Caco-2 (cell line): ENCODE measurements around the gene PHAX. TPM values are rescaled to one million over a fixed set of nuclear protein-coding genes. Genes with fewer than 3 reads are reported as not detected.

ENCODE experiments used
- BruUV-seq: library from RNA; stranded (reverse); fragments of 400-500 nt; replicated peaks from 2 replicates; lab custom pipeline; 2021; lab: Mats Ljungman, UMichigan
- CTCF ChIA-PET: fragments of 300-600 bp; sonication (Branson Sonifier 250); formaldehyde crosslinking; loops from one replicate; lab custom pipeline; 2022; ENCODE audit warnings: antibody characterized with exemption; lab: Charles Lee
- POLR2A ChIA-PET: fragments of 300-600 bp; sonication (Branson Sonifier 250); formaldehyde crosslinking; loops from one replicate; lab custom pipeline; 2022; ENCODE audit warnings: antibody characterized with exemption; lab: Charles Lee
- DNase-seq, 2 experiments: peaks; one replicate each; pipeline versions ENCODE4 v3.0.0 to v3.0.0-alpha.2; 2020 to 2022
- H3K27me3 ChIP-seq: replicated peaks from 2 replicates; pipeline ENCODE4 v1.6.0; 2011; ENCODE audit warnings: low read length; ENCODE audit not compliant: control insufficient read depth, insufficient read depth
- H3K36me3 ChIP-seq: 2 replicates; pipeline ENCODE4 v1.5.1; 2011; ENCODE audit warnings: low read length; ENCODE audit not compliant: control insufficient read depth, insufficient read depth
- H3K4me1 ChIP-seq: fragments of 250-450 bp; sonication (Bioruptor Pico); 2 replicates; pipeline ENCODE4 v1.5.1; 2020; ENCODE audit warnings: mild to moderate bottlenecking
- H3K4me3 ChIP-seq: 2 replicates; pipeline ENCODE4 v1.5.1; 2011; ENCODE audit warnings: low read depth, mild to moderate bottlenecking, control low read depth, low read length
- H3K9me3 ChIP-seq: fragments of 250-450 bp; sonication (Bioruptor Pico); 2 replicates; pipeline ENCODE4 v1.5.1; 2020; ENCODE audit warnings: mild to moderate bottlenecking, moderate library complexity
- H3K27ac Mint-ChIP-seq: one replicate; pipeline ENCODE4 v1.8.0; 2022; ENCODE audit warnings: mixed read lengths; ENCODE audit not compliant: unreplicated experiment
- H3K27me3 Mint-ChIP-seq: one replicate; pipeline ENCODE4 v1.8.0; 2022; ENCODE audit warnings: mixed read lengths; ENCODE audit not compliant: insufficient read depth, unreplicated experiment
- H3K36me3 Mint-ChIP-seq: one replicate; pipeline ENCODE4 v1.8.0; 2022; ENCODE audit warnings: mild to moderate bottlenecking, mixed read lengths; ENCODE audit not compliant: insufficient read depth, unreplicated experiment
- H3K4me1 Mint-ChIP-seq: one replicate; pipeline ENCODE4 v1.8.0; 2022; ENCODE audit warnings: low read depth, mixed read lengths; ENCODE audit not compliant: unreplicated experiment
- H3K4me3 Mint-ChIP-seq: one replicate; pipeline ENCODE4 v1.8.0; 2022; ENCODE audit warnings: mild to moderate bottlenecking, moderate library complexity, mixed read lengths; ENCODE audit not compliant: unreplicated experiment
- H3K9me3 Mint-ChIP-seq: one replicate; pipeline ENCODE4 v1.8.0; 2022; ENCODE audit warnings: mixed read lengths; ENCODE audit not compliant: unreplicated experiment
- CTCF ChIP-seq, 2 experiments: fragments of 200-600 bp in 1 of 2; IDR thresholded peaks; 1 replicate in 1 of 2; 2 replicates in 1 of 2; pipeline versions ENCODE4 v1.5.1 to v1.8.0; 2011 to 2022; ENCODE audit warnings: antibody characterized with exemption in 1 of 2, control low read depth in 1 of 2, inconsistent platforms in 1 of 2, low read depth in 1 of 2, low read length in 1 of 2, mild to moderate bottlenecking in 1 of 2, moderate library complexity in 1 of 2; ENCODE audit not compliant: insufficient read depth in 1 of 2, severe bottlenecking in 1 of 2, unreplicated experiment in 1 of 2
- intact Hi-C: fragments of 100-400 bp; cut with micrococcal nuclease; formaldehyde crosslinking; loops from one replicate; pipeline ENCODE4 v1.10.0; 2022; ENCODE audit not compliant: unreplicated experiment
- total RNA-seq: library from RNA; stranded (reverse); gene quantifications from 2 replicates; pipeline ENCODE4 v1.2.3, GENCODE V29; 2022

PHAX gene
- total RNA-seq, 1 experiment from 2014 or later = 38.7 TPM

GRCh38 chr5:126603402-126603991 is 2.8 kb downstream of the PHAX start:
- peaks cover 71% of the 10 kb centered on the region for H3K36me3 Mint-ChIP-seq
- DNase-seq = no peak
- no peak overlapping the region for H3K4me3 Mint-ChIP-seq
- ChIA-PET POLR2A (interaction anchor here (0.7 kb wide), 1 partner anchor 753 kb away, joined by 3 read pairs; no protein-coding TSS in a partner anchor), CTCF (no interaction called here)
- no peak overlapping the region for H3K4me3 ChIP-seq
- no peaks in the 10 kb centered on the region for H3K9me3 ChIP-seq
- no peak overlapping the region for H3K27ac Mint-ChIP-seq
- BruUV-seq = TSS peak; percentile 3
- no peaks in the 10 kb centered on the region for H3K9me3 Mint-ChIP-seq
- no peak for TF ChIP-seq CTCF (IDR thresholded peaks at IDR 0.05; ENCODE audit: insufficient read depth in 1 of 2, low read depth in 1 of 2, low read length in 1 of 2, severe bottlenecking in 1 of 2, unreplicated experiment in 1 of 2)
- peaks cover 18% of the 10 kb centered on the region for H3K4me1 Mint-ChIP-seq
- H3K27me3 Mint-ChIP-seq = no peaks in the 10 kb centered on the region
- no peaks in the 10 kb centered on the region for H3K27me3 ChIP-seq
- H3K36me3 ChIP-seq = no peaks in the 10 kb centered on the region; the same call in 1 of the 2 replicates
- intact Hi-C loops = no loop called here
- H3K4me1 ChIP-seq = peaks cover 9% of the 10 kb centered on the region; the same call in 1 of the 2 replicates

DNA sequence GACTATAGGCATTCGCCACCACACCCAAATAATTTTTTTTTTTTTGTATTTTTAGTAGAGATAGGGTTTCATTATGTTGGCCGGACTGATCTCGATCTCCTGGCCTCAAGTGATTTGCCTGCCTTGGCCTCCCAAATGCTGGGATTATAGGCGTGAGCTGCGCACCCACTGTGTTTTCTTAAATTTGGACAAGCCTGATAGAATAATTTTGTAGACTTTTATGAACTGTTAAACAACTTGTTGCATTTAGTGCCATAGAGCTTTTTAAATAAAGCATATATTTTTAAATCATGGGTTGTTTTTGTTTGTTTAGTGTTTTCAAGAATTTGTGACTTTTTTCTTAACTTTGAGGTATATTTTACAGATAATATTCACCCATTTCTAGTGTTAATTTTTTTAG is 4.8 kb downstream of the PHAX start:
- ChIA-PET CTCF (no interaction called here), POLR2A (no interaction called here)
- Mint-ChIP-seq H3K27ac (no peak overlapping the region), H3K4me3 (no peak overlapping the region), H3K27me3 (no peaks in the 10 kb centered on the region), H3K4me1 (peaks cover 11% of the 10 kb centered on the region), H3K9me3 (no peaks in the 10 kb centered on the region), H3K36me3 (peaks cover 79% of the 10 kb centered on the region)
- BruUV-seq = no TSS peak
- Histone ChIP-seq H3K9me3 (no peaks in the 10 kb centered on the region), H3K36me3 (peaks cover 1% of the 10 kb centered on the region; the same call in 1 of the 2 replicates), H3K4me3 (no peak overlapping the region), H3K27me3 (no peaks in the 10 kb centered on the region), H3K4me1 (no peaks in the 10 kb centered on the region)
- no peak for TF ChIP-seq CTCF (IDR thresholded peaks at IDR 0.05; ENCODE audit: insufficient read depth in 1 of 2, low read depth in 1 of 2, low read length in 1 of 2, severe bottlenecking in 1 of 2, unreplicated experiment in 1 of 2)
- no peak for DNase-seq
- intact Hi-C loops = no loop called here

- H3K27ac Mint-ChIP-seq = no peak overlapping the region
These were observed 9.4 kb downstream of the PHAX start for GRCh38 chr5:126610160-126610559.

More at GRCh38 chr5:126610160-126610559, 9.4 kb downstream of the PHAX start:
- H3K9me3 ChIP-seq = no peaks in the 10 kb centered on the region
- H3K36me3 ChIP-seq = peaks cover 1% of the 10 kb centered on the region; the same call in 1 of the 2 replicates
- no TSS peak for BruUV-seq
- DNase-seq = no peak
- no peaks in the 10 kb centered on the region for H3K4me1 Mint-ChIP-seq
- no peak for TF ChIP-seq CTCF (IDR thresholded peaks at IDR 0.05; ENCODE audit: insufficient read depth in 1 of 2, low read depth in 1 of 2, low read length in 1 of 2, severe bottlenecking in 1 of 2, unreplicated experiment in 1 of 2)
- H3K27me3 Mint-ChIP-seq = no peaks in the 10 kb centered on the region
- ChIA-PET CTCF (no interaction called here), POLR2A (no interaction called here)
- intact Hi-C loops = no loop called here
- peaks cover 89% of the 10 kb centered on the region for H3K36me3 Mint-ChIP-seq
- H3K9me3 Mint-ChIP-seq = no peaks in the 10 kb centered on the region
- no peak overlapping the region for H3K4me3 ChIP-seq
- no peaks in the 10 kb centered on the region for H3K27me3 ChIP-seq
- no peak overlapping the region for H3K4me3 Mint-ChIP-seq
- no peaks in the 10 kb centered on the region for H3K4me1 ChIP-seq
